ENCODE measurements around the gene ZNF438.

DNA sequence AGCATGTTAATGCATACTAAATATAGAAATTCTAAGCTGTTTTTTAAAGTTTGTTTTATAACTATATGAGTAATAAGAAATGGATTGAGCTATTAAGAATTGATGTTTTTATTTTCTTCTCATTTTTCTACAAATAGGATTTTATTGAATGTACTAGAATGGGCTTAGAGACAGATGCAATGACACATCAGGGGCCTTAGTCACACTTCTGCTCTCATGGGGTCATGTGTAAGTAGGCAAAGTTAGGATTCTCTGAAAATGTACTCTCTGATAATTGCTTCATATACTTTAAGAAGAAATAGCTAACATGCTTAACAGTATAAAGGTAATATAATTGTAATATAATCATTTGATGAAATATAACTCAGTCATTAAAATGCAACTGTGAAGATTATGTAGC is 154.6 kb downstream of the ZNF438 start:
- no peak for TF ChIP-seq CTCF (IDR thresholded peaks at IDR 0.05; ENCODE audit: control extremely low read depth in 1 of 3, insufficient read depth in 1 of 3, low read depth in 1 of 3, low read length in 3 of 3)
- no peak for TF ChIP-seq CREB1 (IDR thresholded peaks at IDR 0.05)
- TF ChIP-seq ATF3 (IDR thresholded peaks at IDR 0.05; ENCODE audit: insufficient read depth, low read depth, low read length), result no peak
- no peak for TF ChIP-seq MAFK (IDR thresholded peaks at IDR 0.05; ENCODE audit: low read depth, low read length)
- TF ChIP-seq EZH2 (IDR thresholded peaks at IDR 0.05; ENCODE audit: low read depth, low read length, severe bottlenecking), result no peak
- TF ChIP-seq POLR2AphosphoS5 (IDR thresholded peaks at IDR 0.05; ENCODE audit: low read depth, low read length), result no peak
- no peak for TF ChIP-seq TBP (IDR thresholded peaks at IDR 0.05; ENCODE audit: low read depth, low read length)
- no peak for TF ChIP-seq CHD2 (IDR thresholded peaks at IDR 0.05; ENCODE audit: low read length)
- TF ChIP-seq, protein P1, sequence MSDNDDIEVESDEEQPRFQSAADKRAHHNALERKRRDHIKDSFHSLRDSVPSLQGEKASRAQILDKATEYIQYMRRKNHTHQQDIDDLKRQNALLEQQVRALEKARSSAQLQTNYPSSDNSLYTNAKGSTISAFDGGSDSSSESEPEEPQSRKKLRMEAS (IDR thresholded peaks at IDR 0.05), result no peak
- no peak for TF ChIP-seq TEAD4 (IDR thresholded peaks at IDR 0.05; ENCODE audit: low read depth, low read length)
- TF ChIP-seq POLR2A (IDR thresholded peaks at IDR 0.05; ENCODE audit: control extremely low read depth in 1 of 2, low read depth in 2 of 2, low read length in 2 of 2), result no peak
